Smooth muscle cell (in vitro differentiated cells): ENCODE results near the gene TMA7. TPM values are rescaled to one million over a fixed set of nuclear protein-coding genes. Genes with fewer than 3 reads are reported as not detected.

Experiments
- DNase-seq: peaks from one replicate; lab custom pipeline; 2025; ENCODE audit not compliant: unreplicated experiment; lab: John Stamatoyannopoulos, UW
- H2AFZ ChIP-seq: fragments of 200-600 bp; sonication (generic); 2 replicates; pipeline ENCODE4 v1.6.0; 2016; ENCODE audit warnings: antibody characterized with exemption, low read depth, mild to moderate bottlenecking
- H3F3A ChIP-seq: fragments of 200-600 bp; sonication (generic); 2 replicates; pipeline ENCODE4 v1.6.0; 2017; ENCODE audit warnings: antibody characterized with exemption, low read depth
- H3K27ac ChIP-seq: fragments of 200-600 bp; sonication (generic); 2 replicates; pipeline ENCODE4 v1.5.1; 2016; ENCODE audit warnings: low read depth, mild to moderate bottlenecking
- H3K27me3 ChIP-seq: fragments of 200-600 bp; sonication (generic); 2 replicates; pipeline ENCODE4 v1.6.1; 2016; ENCODE audit warnings: low read depth, mild to moderate bottlenecking
- H3K36me3 ChIP-seq: fragments of 200-600 bp; sonication (generic); 2 replicates; pipeline ENCODE4 v1.5.1; 2016; ENCODE audit warnings: low read depth
- H3K4me1 ChIP-seq: fragments of 200-600 bp; sonication (generic); 2 replicates; pipeline ENCODE4 v1.5.1; 2016; ENCODE audit warnings: low read depth
- H3K4me2 ChIP-seq: fragments of 200-600 bp; sonication (generic); 2 replicates; pipeline ENCODE4 v1.6.0; 2016; ENCODE audit warnings: mild to moderate bottlenecking
- H3K4me3 ChIP-seq: fragments of 200-600 bp; sonication (generic); 2 replicates; pipeline ENCODE4 v1.5.1; 2016; ENCODE audit warnings: mild to moderate bottlenecking
- H3K79me2 ChIP-seq: fragments of 200-600 bp; sonication (generic); 2 replicates; pipeline ENCODE4 v1.6.0; 2016; ENCODE audit warnings: low read depth, mild to moderate bottlenecking
- H3K9ac ChIP-seq: fragments of 200-600 bp; sonication (generic); 2 replicates; pipeline ENCODE4 v1.6.0; 2016; ENCODE audit warnings: low read depth
- H3K9me3 ChIP-seq: fragments of 200-600 bp; sonication (generic); replicated peaks from 2 replicates; pipeline ENCODE4 v1.5.1; 2016; ENCODE audit warnings: low read depth
- H4K20me1 ChIP-seq: fragments of 200-600 bp; sonication (generic); 2 replicates; pipeline ENCODE4 v1.6.0; 2016; ENCODE audit warnings: low read depth
- CTCF ChIP-seq: fragments of 200-600 bp; sonication (generic); IDR thresholded peaks from 2 replicates; pipeline ENCODE4 v1.5.1; 2017; ENCODE audit warnings: borderline replicate concordance, mild to moderate bottlenecking, antibody characterized with exemption; ENCODE audit not compliant: insufficient read depth, poor library complexity, severe bottlenecking
- WGBS: methylation state at CpG from one replicate; pipeline ENCODE4 v1.1.7; 2016; ENCODE audit warnings: low lambda C conversion rate; 5-methylcytosine and 5-hydroxymethylcytosine counted together
- polyA plus RNA-seq: library from polyadenylated mRNA; unstranded; fragments of >200 nt; fragmentation: Nextera tagmentation; extraction: Ambion mirVana; gene quantifications from 2 replicates; pipeline ENCODE4 v1.2.1, GENCODE V29; 2016
- total RNA-seq: library from RNA; depleted of rRNA; stranded (reverse); fragments of >200 nt; gene quantifications from 2 replicates; pipeline ENCODE4 v1.2.3, GENCODE V29; 2014

TMA7 gene
- total and polyA plus RNA-seq, 2 experiments from 2014 or later = 343 to 491 TPM

GRCh38 chr3:48428572-48429316, 11.3 kb upstream of the TMA7 start:
- Histone ChIP-seq H3K4me3 (peak overlapping the region; percentile 87), H3K9me3 (no peaks in the 10 kb centered on the region), H3K4me2 (peak overlapping the region; percentile 90), H4K20me1 (peaks cover 43% of the 10 kb centered on the region), H3K36me3 (no peaks in the 10 kb centered on the region), H3F3A (peaks cover 5% of the 10 kb centered on the region), H3K27ac (peak overlapping the region; percentile 2), H3K4me1 (peaks cover 15% of the 10 kb centered on the region), H3K9ac (peak overlapping the region; percentile 73), H2AFZ (peak overlapping the region; percentile 66), H3K27me3 (no peaks in the 10 kb centered on the region), H3K79me2 (peaks cover 27% of the 10 kb centered on the region)
- TF ChIP-seq CTCF = no peak
- 2% methylated on average over 24 of the region's 60 CpGs for WGBS
- peak; percentile 33 for DNase-seq

GRCh38 chr3:48429317-48429959, 10.6 kb upstream of the TMA7 start:
- peak overlapping the region; percentile 73 for H3K9ac ChIP-seq
- peak overlapping the region; percentile 87 for H3K4me3 ChIP-seq
- peaks cover 37% of the 10 kb centered on the region for H4K20me1 ChIP-seq
- TF ChIP-seq CTCF = no peak
- H3K36me3 ChIP-seq = no peaks in the 10 kb centered on the region
- WGBS = 2% methylated on average over 26 of the region's 86 CpGs
- peaks cover 15% of the 10 kb centered on the region for H3K4me1 ChIP-seq
- H3K79me2 ChIP-seq = peaks cover 27% of the 10 kb centered on the region
- H3K9me3 ChIP-seq = no peaks in the 10 kb centered on the region
- peak overlapping the region; percentile 66 for H2AFZ ChIP-seq
- H3F3A ChIP-seq = peaks cover 5% of the 10 kb centered on the region
- peak overlapping the region; percentile 90 for H3K4me2 ChIP-seq
- DNase-seq = peak; percentile 27
- H3K27me3 ChIP-seq = no peaks in the 10 kb centered on the region
- peak overlapping the region; percentile 2 for H3K27ac ChIP-seq

- Histone ChIP-seq H3K4me3 (peak within 1 kb of the TSS; percentile 87), H4K20me1 (peaks cover 30% of the 10 kb centered on the region), H3K9me3 (no peaks in the 10 kb centered on the region), H3K27ac (peak within 1 kb of the TSS; percentile 2), H3K36me3 (no peaks in the 10 kb centered on the region), H3K79me2 (peaks cover 22% of the 10 kb centered on the region), H3K27me3 (no peaks in the 10 kb centered on the region), H3K4me2 (peak within 1 kb of the TSS; percentile 90), H3K9ac (peak within 1 kb of the TSS; percentile 73), H2AFZ (peak within 1 kb of the TSS; percentile 66), H3K4me1 (peaks cover 15% of the 10 kb centered on the region), H3F3A (peaks cover 5% of the 10 kb centered on the region)
- TF ChIP-seq CTCF = no peak
- DNase-seq = peak; percentile 27
- WGBS = 15% methylated on average over 15 of the region's 15 CpGs
Observed at GRCh38 chr3:48429960-48430707, 9.9 kb upstream of the TMA7 start, which contains the start of gene PLXNB1. TSS of gene PLXNB1 (minus strand) at chr3:48430086. CDS start at chr3:48424611, 5,475 bp downstream.
